Measurements from ENCODE around the gene STH. TPM values are rescaled to one million over a fixed set of nuclear protein-coding genes. Genes with fewer than 3 reads are reported as not detected.

The STH gene
- total RNA-seq (not detected in 2 replicates), polyA plus RNA-seq (not detected in 2 replicates)

GRCh38 chr17:45998987-45999899, at the start of gene STH:
Gene STH (plus strand): TSS chr17:45999250. CDS start chr17:45999280, 30 bp downstream.
- no peaks in the 10 kb centered on the region for H3K9me3 ChIP-seq (ENCODE audit: low read depth)
- no peak within 1 kb of the TSS for H2AFZ ChIP-seq
- no peaks in the 10 kb centered on the region for H3K9me2 ChIP-seq (replicated peaks; ENCODE audit: insufficient read depth)
- H3K4me3 ChIP-seq = no peak within 1 kb of the TSS
- DNase-seq (ENCODE audit: low spot score) = no peak
- no peaks in the 10 kb centered on the region for H3K27me3 ChIP-seq
- no peak within 1 kb of the TSS for H3K27ac ChIP-seq
- H3K79me2 ChIP-seq = no peaks in the 10 kb centered on the region
- H3K4me1 ChIP-seq (ENCODE audit: insufficient read depth) = peaks cover 8% of the 10 kb centered on the region
- TF ChIP-seq EZH2 (IDR thresholded peaks at IDR 0.05; ENCODE audit: borderline replicate concordance) (no peak), CTCF (IDR thresholded peaks at IDR 0.05; ENCODE audit: poor library complexity) (no peak), EZH2phosphoT487 (IDR thresholded peaks at IDR 0.05; ENCODE audit: low read depth, severe bottlenecking, unreplicated experiment) (no peak)
- 86% methylated on average over 8 of the region's 8 CpGs for WGBS (ENCODE audit: low lambda C conversion rate, missing lambda C conversion rate)
- H4K20me1 ChIP-seq (ENCODE audit: insufficient read depth, poor library complexity, severe bottlenecking) = no peaks in the 10 kb centered on the region
- no peaks in the 10 kb centered on the region for H3K36me3 ChIP-seq (replicated peaks; ENCODE audit: insufficient read depth, low read depth)
- no peak within 1 kb of the TSS for H3K4me2 ChIP-seq

- Histone ChIP-seq H3K79me2 (no peaks in the 10 kb centered on the region), H3K27me3 (peaks cover 31% of the 10 kb centered on the region), H3K4me3 (no peak overlapping the region), H3K4me1 (ENCODE audit: insufficient read depth) (no peaks in the 10 kb centered on the region), H3K27ac (no peak overlapping the region), H3K9me3 (ENCODE audit: low read depth) (no peaks in the 10 kb centered on the region), H4K20me1 (ENCODE audit: insufficient read depth, poor library complexity, severe bottlenecking) (no peaks in the 10 kb centered on the region), H3K36me3 (replicated peaks; ENCODE audit: insufficient read depth, low read depth) (no peaks in the 10 kb centered on the region), H3K9me2 (replicated peaks; ENCODE audit: insufficient read depth) (no peaks in the 10 kb centered on the region), H3K4me2 (no peak overlapping the region), H2AFZ (no peak overlapping the region)
- DNase-seq (ENCODE audit: low spot score) = no peak
- 77% methylated on average over 9 of the region's 9 CpGs for WGBS (ENCODE audit: low lambda C conversion rate, missing lambda C conversion rate)
- no peak for TF ChIP-seq EZH2 (IDR thresholded peaks at IDR 0.05; ENCODE audit: borderline replicate concordance)
- TF ChIP-seq CTCF (IDR thresholded peaks at IDR 0.05; ENCODE audit: poor library complexity) = no peak
- TF ChIP-seq EZH2phosphoT487 (IDR thresholded peaks at IDR 0.05; ENCODE audit: low read depth, severe bottlenecking, unreplicated experiment) = no peak
Measured at GRCh38 chr17:45949755-45950320, 49.2 kb upstream of the STH start.

GRCh38 chr17:45950888-45951287, 48.2 kb upstream of the STH start:
- H3K4me3 ChIP-seq = no peak overlapping the region
- 92% methylated on average over 8 of the region's 8 CpGs for whole genome bisulfite sequencing (ENCODE audit: low lambda C conversion rate, missing lambda C conversion rate)
- DNase-seq (ENCODE audit: low spot score) = no peak
- H3K4me1 ChIP-seq (ENCODE audit: insufficient read depth) = no peaks in the 10 kb centered on the region
- H3K9me3 ChIP-seq (ENCODE audit: low read depth) = no peaks in the 10 kb centered on the region
- no peak overlapping the region for H3K27ac ChIP-seq
- H3K36me3 ChIP-seq (replicated peaks; ENCODE audit: insufficient read depth, low read depth) = no peaks in the 10 kb centered on the region
- no peak overlapping the region for H3K4me2 ChIP-seq
- H3K79me2 ChIP-seq = no peaks in the 10 kb centered on the region
- H4K20me1 ChIP-seq (ENCODE audit: insufficient read depth, poor library complexity, severe bottlenecking) = no peaks in the 10 kb centered on the region
- no peaks in the 10 kb centered on the region for H3K9me2 ChIP-seq (replicated peaks; ENCODE audit: insufficient read depth)
- peaks cover 31% of the 10 kb centered on the region for H3K27me3 ChIP-seq
- H2AFZ ChIP-seq = no peak overlapping the region
- TF ChIP-seq EZH2 (IDR thresholded peaks at IDR 0.05; ENCODE audit: borderline replicate concordance) = no peak
- TF ChIP-seq EZH2phosphoT487 (IDR thresholded peaks at IDR 0.05; ENCODE audit: low read depth, severe bottlenecking, unreplicated experiment) = no peak
- TF ChIP-seq CTCF (IDR thresholded peaks at IDR 0.05; ENCODE audit: poor library complexity) = no peak

All from hepatocyte (in vitro differentiated cells).